Skeletal muscle tissue (tissue), 4 donors: Measurements from ENCODE around the gene FAM72A. TPM values are rescaled to one million over a fixed set of nuclear protein-coding genes. Genes with fewer than 3 reads are reported as not detected.
"Not testable (repeated sequence)": the region's sequence is repeated elsewhere in the genome, so short reads cannot be mapped to it uniquely, and the experiment has no call there.

ENCODE experiments used
- H3K27ac ChIP-seq: one replicate; pipeline ENCODE4 v1.7.0; 2013; ENCODE audit warnings: mild to moderate bottlenecking, low read depth, low read length, inconsistent platforms
- H3K27me3 ChIP-seq, 3 donors: one replicate each; pipeline ENCODE4 v1.7.0; 2013; ENCODE audit warnings: low read length in 3 of 3; ENCODE audit not compliant: control insufficient read depth in 3 of 3, insufficient read depth in 3 of 3
- H3K36me3 ChIP-seq, 3 donors: one replicate each; pipeline ENCODE4 v1.7.0; 2013; ENCODE audit warnings: low read length in 3 of 3; ENCODE audit not compliant: control insufficient read depth in 3 of 3, insufficient read depth in 3 of 3
- H3K4me1 ChIP-seq, 3 donors: one replicate each; pipeline ENCODE4 v1.7.0; 2013; ENCODE audit warnings: low read length in 3 of 3, mild to moderate bottlenecking in 3 of 3; ENCODE audit not compliant: control insufficient read depth in 3 of 3, insufficient read depth in 3 of 3
- H3K4me3 ChIP-seq, 3 donors: one replicate each; pipeline ENCODE4 v1.7.0; 2013; ENCODE audit warnings: low read length in 3 of 3
- H3K9ac ChIP-seq, 3 donors: one replicate each; pipeline ENCODE4 v1.7.0; 2013; ENCODE audit warnings: low read length in 3 of 3, mild to moderate bottlenecking in 3 of 3, moderate library complexity in 2 of 3, low read depth in 1 of 3
- H3K9me3 ChIP-seq, 3 donors: one replicate each; pipeline ENCODE4 v1.7.0; 2013; ENCODE audit warnings: low read length in 3 of 3; ENCODE audit not compliant: control insufficient read depth in 3 of 3
- total RNA-seq: library from RNA; depleted of rRNA; stranded (reverse); fragments of >200 nt; gene quantifications from one replicate; pipeline ENCODE4 v1.2.3, GENCODE V29; 2014
- donor health status: Osteomylitis.

FAM72A gene
- total RNA-seq, 1 donor from 2014 or later = 1.0 TPM

DNA sequence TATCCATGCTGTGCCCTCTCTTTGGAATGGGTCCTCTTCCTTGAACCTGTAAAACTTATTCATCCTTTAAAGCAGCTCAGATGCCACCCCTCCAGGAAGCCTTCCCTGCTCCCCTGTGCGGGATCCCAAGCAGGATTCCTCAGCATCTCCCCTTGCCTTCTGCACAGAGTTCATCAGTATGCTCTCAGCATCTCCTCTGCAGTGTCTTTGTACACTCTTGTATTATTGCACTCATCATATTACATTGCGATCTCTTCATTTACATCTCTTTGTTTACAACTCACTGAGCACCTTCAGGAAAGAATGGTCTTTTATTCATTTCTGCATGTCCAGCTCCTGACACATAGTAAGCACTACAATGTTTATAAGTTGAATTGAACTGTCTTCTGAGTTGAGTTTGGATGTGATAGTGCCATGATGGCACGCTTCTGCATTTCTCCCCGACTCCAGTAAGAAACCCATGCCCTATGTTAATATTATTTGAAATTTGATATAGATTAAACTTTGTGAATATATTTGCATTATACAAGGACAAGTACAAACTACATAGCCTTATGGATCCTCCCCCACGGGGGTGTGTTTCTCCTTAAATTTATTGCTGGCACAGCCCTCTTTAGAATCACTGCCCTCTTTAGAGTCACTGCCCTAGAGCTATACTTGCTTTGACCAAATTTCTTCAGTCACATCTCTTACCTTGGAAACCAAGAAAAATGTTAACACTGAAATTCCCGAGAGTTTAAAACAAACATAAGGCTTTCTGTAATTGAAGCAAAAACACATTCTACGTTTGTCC, 13.2 kb upstream of the FAM72A start:
- H3K9me3 ChIP-seq, H3K4me1 ChIP-seq, H3K27ac ChIP-seq, H3K4me3 ChIP-seq, H3K36me3 ChIP-seq, H3K9ac ChIP-seq, H3K27me3 ChIP-seq: not testable (repeated sequence)

DNA sequence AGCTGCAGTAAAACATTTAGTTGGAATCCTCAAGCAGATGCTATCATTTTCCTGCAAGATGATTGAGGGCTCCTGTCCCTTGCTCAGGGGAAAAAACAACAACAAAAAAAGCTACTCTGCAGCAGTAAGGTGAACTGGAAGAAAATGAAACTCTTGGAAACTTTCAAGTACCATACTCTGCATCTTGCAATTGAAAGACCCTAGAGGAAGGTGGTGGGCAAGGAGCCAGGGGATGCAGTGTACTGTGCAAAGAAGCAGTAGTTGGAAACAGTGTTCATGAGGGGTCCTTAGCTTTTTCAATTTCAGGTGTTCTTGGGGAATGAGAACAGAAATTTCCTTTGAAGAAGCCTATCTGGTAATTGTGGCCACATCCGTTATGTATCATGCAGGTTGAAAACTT, 8.2 kb upstream of the FAM72A start:
- H3K36me3 ChIP-seq, H3K27ac ChIP-seq, H3K4me1 ChIP-seq, H3K4me3 ChIP-seq, H3K9me3 ChIP-seq, H3K27me3 ChIP-seq, H3K9ac ChIP-seq: not testable (repeated sequence)

DNA sequence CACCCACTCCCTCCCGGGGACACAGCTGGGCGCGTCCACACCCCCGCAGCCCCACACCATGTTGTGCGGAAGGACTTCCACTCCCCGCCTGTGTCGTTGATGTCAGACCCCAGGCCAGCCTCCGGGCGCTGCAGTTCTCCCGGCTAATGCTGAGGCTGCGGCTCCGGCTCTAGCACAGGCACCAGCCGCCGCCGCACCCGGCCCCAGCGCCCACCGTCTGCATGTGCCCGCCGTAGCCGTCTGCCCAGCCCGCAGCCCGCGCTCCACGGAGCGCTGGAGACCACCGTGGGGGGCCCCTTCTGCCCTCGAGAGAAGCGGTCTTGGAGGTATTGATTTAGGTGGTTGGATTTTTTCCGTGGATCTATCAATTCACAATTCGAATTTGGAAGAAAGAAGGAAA, 2.9 kb upstream of the FAM72A start:
- not testable (repeated sequence) for H3K36me3 ChIP-seq, H3K27ac ChIP-seq
- peak overlapping the region in 1 of 3 donors; percentile 23 for H3K4me3 ChIP-seq

DNA sequence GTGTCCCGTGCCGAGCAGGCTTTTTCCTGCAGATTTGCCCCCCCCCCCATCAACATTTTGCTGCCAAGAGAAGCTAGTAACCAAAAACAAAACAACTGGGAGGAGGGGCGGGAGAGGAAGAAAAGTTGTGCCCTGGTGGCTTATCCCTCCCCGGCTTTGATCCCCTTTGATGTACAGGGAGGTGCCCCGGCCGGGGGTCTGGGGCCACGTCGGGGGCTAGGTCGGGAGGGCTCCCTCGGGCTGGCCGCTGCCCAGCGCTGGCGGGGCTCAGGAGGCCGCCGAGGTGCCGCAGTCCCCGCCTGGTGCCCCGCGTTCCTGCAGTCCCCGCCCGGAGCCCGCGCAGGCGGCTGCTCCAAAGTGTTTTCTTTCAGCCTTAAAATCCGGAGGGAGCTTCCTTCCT, 2.2 kb upstream of the FAM72A start:
- H3K27me3 ChIP-seq, H3K4me1 ChIP-seq, H3K9me3 ChIP-seq, H3K36me3 ChIP-seq, H3K27ac ChIP-seq, H3K9ac ChIP-seq: not testable (repeated sequence)
- H3K4me3 ChIP-seq = peak overlapping the region in 1 of 3 donors; percentile 29

More for the DNA sequence above, 2.9 kb upstream of the FAM72A start:
- H3K9ac ChIP-seq, H3K9me3 ChIP-seq, H3K27me3 ChIP-seq, H3K4me1 ChIP-seq: not testable (repeated sequence)

DNA sequence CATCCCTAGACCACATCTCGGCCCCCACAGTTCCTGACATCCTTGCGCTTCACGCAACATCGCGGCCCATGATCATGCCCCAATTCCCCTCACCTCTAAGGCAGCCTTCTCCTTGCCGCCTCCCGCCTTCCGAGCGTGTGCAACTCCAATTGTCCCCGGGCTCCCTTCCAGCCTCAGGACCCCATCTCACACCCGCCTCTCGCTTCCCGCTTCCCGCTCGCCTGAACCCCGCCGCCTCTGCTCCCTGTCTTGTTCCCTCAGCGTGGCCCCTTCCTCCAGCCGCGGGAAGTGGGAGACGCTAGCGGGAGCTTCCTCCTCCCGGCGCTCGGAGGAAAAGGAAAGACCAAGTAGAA, 1.5 kb upstream of the FAM72A start:
- not testable (repeated sequence) for H3K4me1 ChIP-seq, H3K36me3 ChIP-seq, H3K27me3 ChIP-seq, H3K9ac ChIP-seq, H3K9me3 ChIP-seq, H3K4me3 ChIP-seq, H3K27ac ChIP-seq

DNA sequence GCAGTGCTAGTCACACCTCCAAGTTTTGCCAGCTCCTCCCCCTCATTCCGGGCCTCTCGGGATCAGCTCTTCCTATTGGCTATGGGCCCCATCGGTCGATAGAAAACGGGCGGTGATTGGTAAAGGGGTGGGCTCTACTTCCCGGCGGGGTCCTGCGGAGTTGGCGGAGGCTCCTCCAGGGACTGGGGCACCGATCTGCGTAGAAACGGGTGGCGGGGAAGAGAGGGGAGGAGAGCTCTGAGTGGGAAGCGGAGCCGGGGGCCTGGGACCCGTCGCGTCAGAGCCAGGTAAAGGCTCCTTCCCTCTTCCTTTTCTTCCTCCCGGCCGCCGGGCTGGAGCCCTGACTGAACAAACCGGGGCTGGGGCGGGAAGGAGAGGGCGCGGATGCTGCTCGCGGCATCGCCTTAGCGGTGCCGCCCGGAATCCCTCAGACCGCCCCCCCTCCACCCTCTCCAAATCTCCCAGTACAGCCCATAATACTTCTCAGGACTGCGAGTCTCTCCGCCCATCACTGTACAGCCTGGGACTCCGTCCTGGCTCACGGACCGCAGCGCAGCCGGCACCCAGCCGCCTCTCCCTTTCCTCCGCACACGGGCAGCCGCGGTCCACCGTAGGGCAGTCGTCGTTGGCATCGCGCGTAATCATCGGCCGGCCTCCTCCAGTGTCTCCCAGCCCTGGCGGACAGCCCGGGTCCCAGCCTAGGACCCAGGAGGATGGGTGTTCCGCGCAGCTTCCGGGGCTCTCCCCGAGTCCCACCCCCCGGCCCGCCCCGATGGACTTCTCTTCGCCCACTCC, 922 bp upstream of the FAM72A start, which contains the start of gene SRGAP2:
SRGAP2 (plus strand) TSS at position 178 of the 795 bp plus-strand sequence. CDS start 2,430 bp downstream, outside the sequence.
- peak within 1 kb of the TSS in 1 of 3 donors; percentile 35 for H3K4me3 ChIP-seq
- peak within 1 kb of the TSS; percentile 30 for H3K27ac ChIP-seq
- not testable (repeated sequence) for H3K4me1 ChIP-seq, H3K27me3 ChIP-seq, H3K9me3 ChIP-seq, H3K36me3 ChIP-seq
- H3K9ac ChIP-seq = peak within 1 kb of the TSS in 1 of 3 donors; percentile 50

DNA sequence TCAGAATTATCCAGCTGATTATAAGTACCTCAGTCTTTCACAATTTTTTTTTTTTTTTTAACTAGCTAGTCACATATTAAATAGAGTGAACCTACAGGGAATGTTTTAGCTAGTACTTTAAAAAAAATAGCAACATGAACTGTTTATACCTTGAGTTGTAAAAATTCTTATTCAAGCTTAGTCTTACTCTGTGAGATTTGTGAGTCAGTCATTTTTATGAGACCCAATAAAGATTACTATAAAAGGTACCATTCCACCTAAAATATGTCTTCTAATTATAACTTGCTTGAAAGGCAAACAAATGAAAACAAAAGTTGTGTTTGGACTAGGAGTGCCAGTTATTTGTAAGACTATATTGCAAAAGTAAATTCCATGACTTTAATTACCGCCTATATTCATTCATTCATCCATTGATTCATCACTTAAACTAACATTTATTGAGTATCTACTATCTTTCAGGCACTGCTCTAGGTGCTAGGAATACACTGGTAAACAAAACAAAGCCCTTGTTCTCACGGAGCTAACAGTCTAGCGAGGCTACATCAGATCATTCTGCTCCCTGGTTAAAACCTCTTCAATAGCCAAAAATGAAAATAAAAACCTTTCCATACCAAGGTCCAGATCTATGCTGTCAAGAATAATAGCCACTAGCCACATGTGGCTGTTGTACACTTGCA, 5.8 kb downstream of the FAM72A start:
- not testable (repeated sequence) for H3K27me3 ChIP-seq, H3K9me3 ChIP-seq, H3K36me3 ChIP-seq, H3K4me3 ChIP-seq, H3K9ac ChIP-seq, H3K4me1 ChIP-seq, H3K27ac ChIP-seq

DNA sequence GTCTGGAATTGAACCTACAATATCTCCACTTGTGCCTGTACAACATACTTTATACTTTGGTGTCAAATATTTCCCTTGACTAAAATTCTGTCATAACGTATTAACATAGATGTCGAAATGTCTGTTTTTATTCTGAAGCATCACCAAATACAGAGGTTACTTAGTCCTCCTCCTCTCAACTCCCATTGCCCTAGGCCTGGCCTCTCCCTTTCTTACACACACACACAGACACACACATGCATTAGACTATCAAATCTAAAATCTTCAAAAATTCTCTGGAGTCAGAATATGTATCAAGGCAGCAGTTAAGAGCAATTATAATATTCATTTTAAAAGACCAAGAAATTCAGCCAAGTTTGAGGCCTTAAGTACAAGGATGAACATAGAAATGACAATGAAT, 7.5 kb downstream of the FAM72A start:
- not testable (repeated sequence) for H3K4me1 ChIP-seq, H3K9me3 ChIP-seq, H3K27ac ChIP-seq, H3K4me3 ChIP-seq, H3K9ac ChIP-seq, H3K27me3 ChIP-seq, H3K36me3 ChIP-seq

DNA sequence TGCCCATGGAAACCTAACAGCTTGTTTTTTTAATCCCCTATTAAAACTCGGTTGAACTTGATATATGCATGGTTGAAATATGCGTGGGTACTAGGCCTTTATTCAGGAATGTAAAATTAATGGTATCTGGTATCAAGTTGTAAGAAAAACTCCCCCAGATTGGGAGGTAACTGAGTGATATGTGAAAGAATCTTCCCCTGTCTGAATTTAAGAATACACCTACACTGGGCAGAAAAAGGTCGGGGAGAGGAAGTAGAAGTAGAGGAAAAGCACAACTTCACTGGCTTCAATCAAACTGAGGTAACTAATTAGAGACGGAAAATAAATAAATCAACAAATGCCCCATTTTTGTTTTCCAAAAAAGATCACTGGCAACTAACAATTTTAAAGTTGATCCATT, 15.8 kb downstream of the FAM72A start:
- not testable (repeated sequence) for H3K9me3 ChIP-seq, H3K9ac ChIP-seq, H3K4me1 ChIP-seq, H3K36me3 ChIP-seq, H3K4me3 ChIP-seq, H3K27ac ChIP-seq, H3K27me3 ChIP-seq

DNA sequence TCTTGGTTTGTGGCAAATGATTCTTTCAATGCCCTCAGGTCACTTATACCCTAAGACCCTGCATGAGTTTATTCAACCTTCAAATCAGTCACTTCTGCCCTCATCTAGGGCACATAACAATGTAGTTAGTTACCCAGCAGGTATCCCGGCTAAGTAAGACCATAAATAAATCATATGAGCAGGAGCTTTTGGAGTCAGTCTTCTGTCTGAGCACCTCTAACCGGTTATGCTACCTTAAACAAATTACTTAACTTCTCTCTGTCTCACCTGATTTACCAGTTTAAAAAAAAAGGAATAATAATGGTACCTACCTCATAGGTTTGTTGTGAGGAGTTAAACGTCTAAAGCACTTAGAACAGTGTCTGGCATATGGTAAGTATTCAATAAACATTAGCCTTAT, 16.9 kb downstream of the FAM72A start:
- not testable (repeated sequence) for H3K9me3 ChIP-seq, H3K27me3 ChIP-seq, H3K4me1 ChIP-seq, H3K36me3 ChIP-seq, H3K9ac ChIP-seq, H3K4me3 ChIP-seq, H3K27ac ChIP-seq
